ENCODE measurements around the gene TMEM54. TPM values are rescaled to one million over a fixed set of nuclear protein-coding genes. Genes with fewer than 3 reads are reported as not detected.

TMEM54 gene
- total and polyA plus RNA-seq, 5 experiments from 2014 or later = not detected

DNA sequence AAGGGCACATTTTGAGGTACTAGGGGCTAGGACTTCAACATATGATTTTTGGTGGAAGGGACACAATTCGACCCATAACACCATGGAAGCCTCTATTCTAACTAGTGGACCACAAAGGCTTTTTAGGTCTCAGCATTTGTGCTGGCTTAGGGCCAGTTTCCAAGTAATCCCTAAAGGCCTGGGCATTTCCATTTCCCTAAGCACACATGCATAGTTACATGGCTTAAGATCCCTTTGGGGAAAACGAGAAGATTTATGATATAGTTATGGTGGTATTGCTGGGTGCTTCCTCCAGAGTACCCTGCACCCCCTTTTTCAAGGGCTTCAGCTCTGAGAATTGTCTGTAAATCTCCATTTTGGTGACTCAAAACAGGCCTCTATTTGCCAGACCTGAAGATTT, 28.2 kb upstream of the TMEM54 start:
- peaks cover 0 to 2% (median 0%) of the 10 kb centered on the region in 9 donors for H3K9me3 Mint-ChIP-seq
- POLR2A ChIA-PET = no interaction called here

DNA sequence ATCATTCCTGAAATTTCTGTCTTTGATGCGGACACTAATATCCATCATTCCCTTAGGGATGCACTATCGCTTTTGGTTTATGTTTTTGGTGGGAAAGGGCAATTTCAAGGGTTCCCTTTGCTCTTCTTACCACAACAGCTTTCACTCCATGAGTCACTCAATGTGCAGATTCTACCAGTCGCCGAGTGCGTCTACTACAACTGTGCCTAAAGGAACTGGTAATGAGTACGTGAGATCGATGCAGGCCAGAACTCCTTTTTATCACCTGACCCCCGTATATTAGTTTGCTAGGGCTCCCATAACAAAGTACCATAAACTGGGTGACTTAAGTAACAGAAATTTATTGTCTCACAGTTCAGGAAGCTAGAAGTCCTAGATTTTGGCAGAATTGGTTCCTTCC, 27.5 kb upstream of the TMEM54 start:
- POLR2A ChIA-PET = no interaction called here
- peaks cover 15 to 30% (median 26%) of the 10 kb centered on the region in 5 donors for H3K27me3 Mint-ChIP-seq
- ATAC-seq = no peak
- H3K4me3 Mint-ChIP-seq = no peak overlapping the region
- no peak overlapping the region for H3K27ac Mint-ChIP-seq
- H3K36me3 Mint-ChIP-seq = peaks cover 0 to 4% (median under 1%) of the 10 kb centered on the region in 3 donors
- H3K9me3 Mint-ChIP-seq = peaks cover 0 to 4% (median 0%) of the 10 kb centered on the region in 9 donors
- DNase-seq = no peak
- peaks cover 14 to 27% (median 18%) of the 10 kb centered on the region in 4 donors for H3K4me1 Mint-ChIP-seq

More for the DNA sequence above, 28.2 kb upstream of the TMEM54 start:
- Mint-ChIP-seq H3K27me3 (peaks cover 11 to 23% (median 19%) of the 10 kb centered on the region in 5 donors), H3K27ac (no peak overlapping the region), H3K4me3 (no peak overlapping the region), H3K36me3 (peaks cover 0 to 3% (median 0%) of the 10 kb centered on the region in 3 donors), H3K4me1 (peaks cover 13 to 22% (median 15%) of the 10 kb centered on the region in 4 donors)
- no peak for ATAC-seq
- no peak for DNase-seq

- ATAC-seq (no peak), DNase-seq (no peak)
- Mint-ChIP-seq H3K9me3 (peaks cover 0 to 4% (median 0%) of the 10 kb centered on the region in 9 donors), H3K27ac (no peak overlapping the region), H3K36me3 (peaks cover 0 to 7% (median 1%) of the 10 kb centered on the region in 3 donors), H3K27me3 (peaks cover 19 to 34% (median 30%) of the 10 kb centered on the region in 5 donors), H3K4me3 (no peak overlapping the region), H3K4me1 (peaks cover 17 to 27% (median 19%) of the 10 kb centered on the region in 4 donors)
- POLR2A ChIA-PET = no interaction called here
Observed at GRCh38 chr1:32928285-32928684, 27.1 kb upstream of the TMEM54 start.

- DNase-seq = no peak
- Mint-ChIP-seq H3K4me3 (no peak overlapping the region), H3K27ac (no peak overlapping the region), H3K9me3 (peaks cover 0 to 4% (median 0%) of the 10 kb centered on the region in 9 donors), H3K36me3 (peaks cover 0 to 7% (median 1%) of the 10 kb centered on the region in 3 donors), H3K4me1 (peaks cover 17 to 26% (median 19%) of the 10 kb centered on the region in 4 donors), H3K27me3 (peaks cover 27 to 43% (median 39%) of the 10 kb centered on the region in 5 donors)
- ATAC-seq = no peak
- POLR2A ChIA-PET = no interaction called here
Observed at GRCh38 chr1:32927441-32927840, 26.3 kb upstream of the TMEM54 start.

DNA sequence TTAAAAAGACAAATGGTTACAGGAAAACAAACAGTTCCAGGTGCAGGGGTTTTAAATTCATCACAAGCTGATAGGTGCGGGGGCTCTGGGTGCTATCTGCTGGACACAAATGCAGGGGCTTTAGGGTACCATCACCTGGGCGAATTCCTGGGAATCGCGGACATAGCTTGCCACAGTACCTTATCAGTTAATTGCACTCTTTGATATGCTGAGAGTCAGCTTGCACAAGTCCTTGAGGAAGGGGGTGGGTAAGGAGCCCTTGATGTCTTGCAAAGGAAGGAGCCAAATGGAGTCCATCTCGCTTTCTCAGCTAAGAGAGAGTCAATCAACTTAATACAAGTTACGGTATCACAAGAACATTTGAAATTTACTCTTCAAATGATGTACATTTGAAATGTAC, 25.4 kb upstream of the TMEM54 start:
- peak overlapping the region in 2 of 10 donors; percentile 12 to 36 for H3K4me3 Mint-ChIP-seq
- H3K27me3 Mint-ChIP-seq = peaks cover 30 to 51% (median 47%) of the 10 kb centered on the region in 5 donors
- DNase-seq = no peak
- peaks cover 0 to 7% (median 1%) of the 10 kb centered on the region in 3 donors for H3K36me3 Mint-ChIP-seq
- POLR2A ChIA-PET = interaction anchor here (0.7 kb wide), 1 partner anchor 109 kb away, joined by 9 read pairs; the partner anchor contains the start of gene S100PBP
- peaks cover 0 to 4% (median 0%) of the 10 kb centered on the region in 9 donors for H3K9me3 Mint-ChIP-seq
- ATAC-seq = no peak
- peaks cover 17 to 26% (median 19%) of the 10 kb centered on the region in 4 donors for H3K4me1 Mint-ChIP-seq
- peak overlapping the region in 1 of 10 donors; percentile 24 for H3K27ac Mint-ChIP-seq

DNA sequence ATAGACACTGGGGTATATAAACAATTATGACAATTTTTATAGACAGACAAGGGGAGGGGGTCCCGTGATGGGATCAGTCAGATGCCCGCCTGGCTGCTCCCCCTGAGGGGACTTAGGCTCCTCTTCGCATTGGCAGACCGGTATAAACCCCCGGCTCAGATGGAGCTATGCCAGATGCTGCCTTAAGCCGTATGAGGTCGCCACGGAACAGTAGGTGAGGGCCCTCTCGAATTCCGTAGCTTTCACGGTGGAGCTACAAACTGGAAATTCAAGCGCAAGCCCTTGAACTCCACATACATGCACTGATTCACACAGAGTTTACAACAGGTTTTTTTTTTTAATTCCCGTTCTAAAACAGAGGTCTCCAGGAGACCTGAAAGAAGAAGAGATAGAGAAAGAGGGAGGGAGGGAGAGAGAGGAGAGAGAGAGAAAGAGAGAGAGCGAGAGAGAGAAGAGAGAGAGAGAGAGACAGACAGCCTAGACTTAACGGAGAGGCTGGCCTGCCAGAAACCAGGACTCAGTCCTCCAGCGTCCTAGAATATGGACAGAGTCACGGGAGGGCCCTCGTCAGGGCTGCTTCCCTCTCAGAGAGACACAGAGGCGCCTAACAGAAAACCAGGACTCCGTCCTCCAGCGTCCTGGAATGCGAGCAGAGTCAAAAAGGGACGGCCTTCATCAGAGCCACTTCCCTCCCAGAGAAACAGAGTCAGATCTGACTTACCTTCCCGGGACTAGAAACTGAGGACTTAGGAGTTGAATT, 24.4 kb upstream of the TMEM54 start:
- Mint-ChIP-seq H3K27me3 (peaks cover 32 to 61% (median 53%) of the 10 kb centered on the region in 5 donors), H3K27ac (peak overlapping the region in 4 of 10 donors; percentile 53 to 78 (median 62)), H3K9me3 (peaks cover 0 to 4% (median 0%) of the 10 kb centered on the region in 9 donors), H3K36me3 (peaks cover 0 to 7% (median 1%) of the 10 kb centered on the region in 3 donors), H3K4me3 (peak overlapping the region; percentile 57 to 81 (median 68)), H3K4me1 (peaks cover 17 to 26% (median 19%) of the 10 kb centered on the region in 4 donors)
- DNase-seq (peak in 6 of 10 donors; percentile 2 to 29 (median 24)), ATAC-seq (peak; percentile 75 to 82)
- POLR2A ChIA-PET = interaction anchor here (0.7 to 0.9 kb wide), 2 partner anchors 39 to 108 kb away, joined by 3 to 9 read pairs; partner anchors contain the start of genes RNF19B and S100PBP

DNA sequence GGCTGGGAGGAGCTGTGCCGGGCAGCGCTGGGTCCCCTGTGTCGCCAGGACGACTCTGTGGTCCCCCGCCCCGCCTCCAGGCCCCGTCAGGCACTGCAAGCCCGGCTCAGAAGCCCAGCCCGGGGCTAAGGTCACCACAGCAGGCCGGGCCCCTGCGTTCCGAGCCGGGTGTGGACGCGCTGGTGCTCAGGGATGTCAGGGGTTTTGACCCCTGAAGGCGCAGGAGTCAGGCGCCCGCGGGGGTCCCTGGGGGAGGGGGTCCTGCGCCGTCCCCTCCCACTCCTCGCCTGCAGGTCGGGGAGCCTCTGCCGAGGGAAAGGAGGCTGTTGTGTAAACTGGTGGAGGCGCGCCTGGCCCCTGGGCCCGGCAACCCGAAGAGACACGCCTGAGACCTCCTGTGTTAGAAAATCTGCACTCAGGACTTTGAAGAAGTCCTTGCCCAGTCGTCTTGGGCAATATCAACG, 23.7 kb upstream of the TMEM54 start:
- DNase-seq (peak in 1 of 10 donors; percentile 14), ATAC-seq (peak; percentile 60 to 72)
- Mint-ChIP-seq H3K27me3 (peaks cover 35 to 68% (median 57%) of the 10 kb centered on the region in 5 donors), H3K4me1 (peaks cover 17 to 26% (median 19%) of the 10 kb centered on the region in 4 donors), H3K27ac (peak overlapping the region in 1 of 10 donors; percentile 24), H3K4me3 (peak overlapping the region in 9 of 10 donors; percentile 57 to 81 (median 71)), H3K36me3 (peaks cover 0 to 7% (median 1%) of the 10 kb centered on the region in 3 donors), H3K9me3 (peaks cover 0 to 4% (median 0%) of the 10 kb centered on the region in 9 donors)
- POLR2A ChIA-PET = interaction anchor here (0.9 kb wide), 1 partner anchor 40 kb away, joined by 3 read pairs; the partner anchor contains the start of gene RNF19B

- H3K4me1 Mint-ChIP-seq = peaks cover 18 to 31% (median 22%) of the 10 kb centered on the region in 4 donors
- no peak overlapping the region for H3K4me3 Mint-ChIP-seq
- peaks cover 47 to 80% (median 65%) of the 10 kb centered on the region in 5 donors for H3K27me3 Mint-ChIP-seq
- POLR2A ChIA-PET = interaction anchor here (0.5 kb wide), 1 partner anchor 95 kb away, joined by 3 read pairs; no protein-coding TSS in a partner anchor
- H3K27ac Mint-ChIP-seq = no peak overlapping the region
- peaks cover 0 to 4% (median 0%) of the 10 kb centered on the region in 9 donors for H3K9me3 Mint-ChIP-seq
- ATAC-seq (no peak), DNase-seq (no peak)
- peaks cover 0 to 4% (median 1%) of the 10 kb centered on the region in 3 donors for H3K36me3 Mint-ChIP-seq
Observed at GRCh38 chr1:32920833-32921232, 19.6 kb upstream of the TMEM54 start.

GRCh38 chr1:32919811-32920733, 18.9 kb upstream of the TMEM54 start:
- Mint-ChIP-seq H3K27ac (no peak overlapping the region), H3K4me1 (peaks cover 11 to 23% (median 15%) of the 10 kb centered on the region in 4 donors), H3K36me3 (peaks cover 0 to 4% (median 1%) of the 10 kb centered on the region in 3 donors), H3K9me3 (peaks cover 0 to 4% (median 0%) of the 10 kb centered on the region in 9 donors), H3K27me3 (peaks cover 39 to 80% (median 61%) of the 10 kb centered on the region in 5 donors), H3K4me3 (no peak overlapping the region)
- ATAC-seq (no peak), DNase-seq (no peak)
- POLR2A ChIA-PET = no interaction called here

DNA sequence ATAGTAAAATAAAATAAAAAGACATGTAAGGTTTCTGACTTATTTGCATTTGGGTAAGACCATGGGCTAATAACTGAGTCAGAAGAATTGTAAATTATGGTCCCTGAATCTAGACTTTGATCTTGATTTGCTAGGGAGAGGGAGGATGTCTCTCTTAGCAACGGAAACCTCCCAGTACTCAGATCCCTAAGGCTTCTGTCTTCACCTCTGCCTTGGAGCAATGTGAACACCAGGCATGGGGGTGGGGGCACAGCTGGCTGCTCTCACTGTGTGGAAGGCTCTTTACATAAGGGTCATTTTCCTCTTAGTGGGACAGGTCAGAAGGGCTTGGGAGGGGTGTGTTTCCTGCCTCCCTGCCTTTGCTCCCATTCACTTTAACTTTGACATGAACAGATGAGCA, 17.0 kb upstream of the TMEM54 start:
- POLR2A ChIA-PET = no interaction called here
- no peak overlapping the region for H3K4me3 Mint-ChIP-seq
- peaks cover 29 to 68% (median 47%) of the 10 kb centered on the region in 5 donors for H3K27me3 Mint-ChIP-seq
- peaks cover 4 to 6% (median 5%) of the 10 kb centered on the region in 4 donors for H3K4me1 Mint-ChIP-seq
- H3K27ac Mint-ChIP-seq = no peak overlapping the region
- ATAC-seq (no peak), DNase-seq (no peak)
- H3K36me3 Mint-ChIP-seq = no peaks in the 10 kb centered on the region
- no peaks in the 10 kb centered on the region for H3K9me3 Mint-ChIP-seq

DNA sequence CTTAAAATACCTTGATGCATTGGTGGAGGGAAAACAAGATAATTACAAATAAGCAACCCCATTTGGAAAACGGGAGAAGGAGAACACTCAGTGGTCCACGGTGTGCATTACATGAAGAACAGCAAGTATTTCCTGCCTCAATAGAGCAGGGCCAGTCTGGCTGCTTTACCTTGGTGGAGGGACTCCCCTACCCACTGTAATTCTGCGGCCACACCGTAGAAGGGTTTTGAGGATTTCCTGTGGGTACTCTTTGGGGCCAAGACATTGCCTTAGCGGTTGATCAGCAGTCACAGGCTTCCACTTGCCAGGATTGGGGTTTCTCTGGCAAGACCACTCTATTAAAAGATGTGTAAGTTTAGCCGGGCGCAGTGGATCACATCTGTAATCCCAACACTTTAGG, 16.3 kb upstream of the TMEM54 start:
- POLR2A ChIA-PET = interaction anchor here (0.6 kb wide), 1 partner anchor 338 kb away, joined by 3 read pairs; no protein-coding TSS in a partner anchor
- DNase-seq = no peak
- ATAC-seq = peak in 1 of 2 donors; percentile 45
- no peak overlapping the region for H3K4me3 Mint-ChIP-seq
- no peaks in the 10 kb centered on the region for H3K9me3 Mint-ChIP-seq
- H3K27me3 Mint-ChIP-seq = peaks cover 23 to 62% (median 40%) of the 10 kb centered on the region in 5 donors
- H3K36me3 Mint-ChIP-seq = no peaks in the 10 kb centered on the region
- no peak overlapping the region for H3K27ac Mint-ChIP-seq
- H3K4me1 Mint-ChIP-seq = peaks cover 4 to 6% (median 5%) of the 10 kb centered on the region in 4 donors

All from naive thymus-derived CD8-positive, alpha-beta T cell (primary cell).